NB4 (cell line): ENCODE measurements around the gene CEP68.
A peak's percentile ranks its signal among the peaks of the same experiment; 100 is the strongest.
"Not testable (repeated sequence)": the region's sequence is repeated elsewhere in the genome, so short reads cannot be mapped to it uniquely, and the experiment has no call there.

Experiments
- DNase-seq: peaks from one replicate; pipeline ENCODE4 v3.0.0; 2010; ENCODE audit warnings: low read depth
- H3K4me3 ChIP-seq: one replicate; pipeline ENCODE4 v1.5.1; 2011; ENCODE audit warnings: mild to moderate bottlenecking, low read depth, low read length, moderate library complexity
- MYC ChIP-seq: IDR thresholded peaks from 2 replicates; pipeline ENCODE4 v1.6.1; 2011; ENCODE audit warnings: low read depth, low read length
- POLR2A ChIP-seq: IDR thresholded peaks from 2 replicates; pipeline ENCODE4 v1.6.1; 2011; ENCODE audit warnings: mild to moderate bottlenecking; ENCODE audit not compliant: insufficient read length; ENCODE audit errors: extremely low read depth
- TF ChIP-seq, protein P1 (sequence below): IDR thresholded peaks from 2 replicates; pipeline ENCODE4 v1.6.1; 2011; ENCODE audit warnings: low read depth, low read length
- TF ChIP-seq, protein P2 (sequence below): IDR thresholded peaks from one replicate; pipeline ENCODE4 v1.5.1; 2012; ENCODE audit warnings: low read depth, low read length

Gene CEP68

DNA sequence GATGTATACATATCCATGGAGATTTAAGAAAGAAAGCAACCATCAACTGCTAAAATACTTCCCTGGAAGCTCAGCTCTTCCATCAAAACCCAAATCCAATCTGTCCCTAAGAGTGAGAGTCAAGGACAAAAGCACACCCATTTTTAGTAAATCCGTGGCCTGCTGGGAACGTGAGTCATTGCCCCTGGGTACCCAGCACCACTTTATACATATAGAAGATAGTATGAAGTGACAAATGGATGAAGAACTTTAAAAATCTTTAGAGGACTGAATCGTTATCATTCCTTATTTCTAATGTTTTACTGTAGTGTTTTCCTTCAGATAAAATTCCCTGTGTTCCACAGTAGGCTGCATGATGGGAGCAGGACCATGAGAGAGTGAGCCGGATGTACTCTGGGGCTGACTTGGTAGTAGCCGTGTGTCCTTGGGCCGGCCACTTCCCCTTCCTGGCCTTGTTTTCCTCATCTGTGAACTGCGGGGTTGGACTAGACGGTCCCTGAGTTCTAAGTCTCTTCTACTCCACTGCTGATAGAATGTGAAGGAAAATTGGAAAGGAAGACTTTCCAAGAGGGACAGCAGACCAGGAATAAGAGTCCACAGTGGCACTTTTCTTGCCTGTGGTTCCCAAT lies 28.5 kb upstream of the CEP68 start:
- TF ChIP-seq, protein P1, sequence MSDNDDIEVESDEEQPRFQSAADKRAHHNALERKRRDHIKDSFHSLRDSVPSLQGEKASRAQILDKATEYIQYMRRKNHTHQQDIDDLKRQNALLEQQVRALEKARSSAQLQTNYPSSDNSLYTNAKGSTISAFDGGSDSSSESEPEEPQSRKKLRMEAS: no peak
- TF ChIP-seq, protein P2, sequence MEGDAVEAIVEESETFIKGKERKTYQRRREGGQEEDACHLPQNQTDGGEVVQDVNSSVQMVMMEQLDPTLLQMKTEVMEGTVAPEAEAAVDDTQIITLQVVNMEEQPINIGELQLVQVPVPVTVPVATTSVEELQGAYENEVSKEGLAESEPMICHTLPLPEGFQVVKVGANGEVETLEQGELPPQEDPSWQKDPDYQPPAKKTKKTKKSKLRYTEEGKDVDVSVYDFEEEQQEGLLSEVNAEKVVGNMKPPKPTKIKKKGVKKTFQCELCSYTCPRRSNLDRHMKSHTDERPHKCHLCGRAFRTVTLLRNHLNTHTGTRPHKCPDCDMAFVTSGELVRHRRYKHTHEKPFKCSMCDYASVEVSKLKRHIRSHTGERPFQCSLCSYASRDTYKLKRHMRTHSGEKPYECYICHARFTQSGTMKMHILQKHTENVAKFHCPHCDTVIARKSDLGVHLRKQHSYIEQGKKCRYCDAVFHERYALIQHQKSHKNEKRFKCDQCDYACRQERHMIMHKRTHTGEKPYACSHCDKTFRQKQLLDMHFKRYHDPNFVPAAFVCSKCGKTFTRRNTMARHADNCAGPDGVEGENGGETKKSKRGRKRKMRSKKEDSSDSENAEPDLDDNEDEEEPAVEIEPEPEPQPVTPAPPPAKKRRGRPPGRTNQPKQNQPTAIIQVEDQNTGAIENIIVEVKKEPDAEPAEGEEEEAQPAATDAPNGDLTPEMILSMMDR: no peak
- TF ChIP-seq MYC (no peak), POLR2A (no peak)

DNA sequence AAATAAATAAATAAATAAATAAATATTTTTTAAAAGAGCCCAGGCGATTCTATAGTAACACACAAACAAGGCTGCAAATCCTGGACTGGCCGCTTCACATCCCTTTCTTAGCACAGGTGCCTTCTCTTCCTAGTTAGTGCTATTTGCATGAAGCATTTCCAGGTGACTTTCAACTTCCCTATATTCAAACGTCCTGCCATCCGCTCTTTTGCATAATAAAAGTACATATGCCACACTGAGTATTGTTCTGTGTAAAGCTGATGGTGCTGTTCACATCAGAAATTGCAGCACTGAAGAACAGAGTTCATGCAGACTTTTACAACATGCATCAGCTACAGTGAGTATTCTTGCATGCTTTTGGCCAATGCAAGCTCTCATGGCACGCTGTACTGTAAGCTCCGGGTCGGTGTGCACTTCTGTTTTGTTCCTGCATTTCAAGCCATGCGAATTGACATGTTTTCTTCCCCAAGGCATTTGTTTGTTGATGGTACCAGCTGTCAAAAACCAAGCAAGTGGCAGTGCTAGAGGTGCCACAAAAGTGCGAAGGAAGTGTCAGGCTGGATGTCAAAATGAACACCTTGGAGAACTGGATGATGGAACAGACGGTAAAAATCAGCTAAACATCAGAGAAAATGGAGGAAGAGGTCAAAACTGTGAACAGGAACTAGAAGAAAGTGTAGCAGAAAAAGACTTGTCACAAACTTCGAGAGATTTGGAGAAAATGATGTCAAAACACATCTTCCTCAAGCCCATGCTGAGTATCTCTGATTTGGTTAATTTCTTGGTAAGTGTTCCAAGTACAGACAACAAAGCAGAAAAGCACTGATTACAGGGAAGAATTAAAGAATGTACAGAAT lies 25.5 kb upstream of the CEP68 start:
- H3K4me3 ChIP-seq: no peak overlapping the region
- TF ChIP-seq MYC: no peak
- TF ChIP-seq, protein P1: no peak
- no peak for TF ChIP-seq POLR2A
- TF ChIP-seq, protein P2: no peak
- no peak for DNase-seq

More for the DNA sequence above, 28.5 kb upstream of the CEP68 start:
- no peak overlapping the region for H3K4me3 ChIP-seq
- DNase-seq: no peak

DNA sequence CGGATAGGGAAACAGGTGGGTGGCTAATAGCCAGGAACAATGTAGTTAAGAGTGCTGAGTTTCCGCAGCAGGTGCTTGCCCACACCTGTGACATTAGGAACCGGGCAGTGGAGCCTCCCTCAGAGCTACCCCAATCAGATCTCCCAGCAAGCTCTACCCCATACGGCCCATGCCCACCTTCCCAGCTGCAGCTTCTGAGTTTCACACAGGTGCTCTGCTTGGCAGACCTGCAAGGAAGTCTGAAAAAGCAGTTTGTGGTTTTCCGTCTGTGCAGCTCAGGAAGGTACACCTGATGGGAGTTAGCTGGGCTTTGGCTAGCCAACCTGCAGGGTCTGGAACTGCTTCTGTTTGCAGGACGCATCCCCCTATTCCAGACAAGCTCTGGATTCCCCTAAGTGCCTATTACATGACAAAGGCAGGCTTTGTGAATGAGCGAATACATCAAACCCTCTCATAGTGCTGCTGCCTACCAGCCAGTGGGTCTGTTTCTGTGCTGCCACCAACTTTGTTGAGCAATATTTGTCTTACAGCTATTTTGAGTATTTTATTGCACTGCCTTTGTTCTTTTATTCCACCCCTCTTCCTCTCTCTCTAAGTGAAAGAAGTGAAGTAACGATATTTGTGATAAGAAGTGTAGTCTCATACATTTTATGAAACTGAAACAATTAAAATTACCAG lies 24.7 kb upstream of the CEP68 start:
- TF ChIP-seq POLR2A (no peak), MYC (no peak)
- TF ChIP-seq, protein P2: no peak
- TF ChIP-seq, protein P1: no peak
- H3K4me3 ChIP-seq: peak overlapping the region; percentile 23
- DNase-seq: peak; percentile 88

DNA sequence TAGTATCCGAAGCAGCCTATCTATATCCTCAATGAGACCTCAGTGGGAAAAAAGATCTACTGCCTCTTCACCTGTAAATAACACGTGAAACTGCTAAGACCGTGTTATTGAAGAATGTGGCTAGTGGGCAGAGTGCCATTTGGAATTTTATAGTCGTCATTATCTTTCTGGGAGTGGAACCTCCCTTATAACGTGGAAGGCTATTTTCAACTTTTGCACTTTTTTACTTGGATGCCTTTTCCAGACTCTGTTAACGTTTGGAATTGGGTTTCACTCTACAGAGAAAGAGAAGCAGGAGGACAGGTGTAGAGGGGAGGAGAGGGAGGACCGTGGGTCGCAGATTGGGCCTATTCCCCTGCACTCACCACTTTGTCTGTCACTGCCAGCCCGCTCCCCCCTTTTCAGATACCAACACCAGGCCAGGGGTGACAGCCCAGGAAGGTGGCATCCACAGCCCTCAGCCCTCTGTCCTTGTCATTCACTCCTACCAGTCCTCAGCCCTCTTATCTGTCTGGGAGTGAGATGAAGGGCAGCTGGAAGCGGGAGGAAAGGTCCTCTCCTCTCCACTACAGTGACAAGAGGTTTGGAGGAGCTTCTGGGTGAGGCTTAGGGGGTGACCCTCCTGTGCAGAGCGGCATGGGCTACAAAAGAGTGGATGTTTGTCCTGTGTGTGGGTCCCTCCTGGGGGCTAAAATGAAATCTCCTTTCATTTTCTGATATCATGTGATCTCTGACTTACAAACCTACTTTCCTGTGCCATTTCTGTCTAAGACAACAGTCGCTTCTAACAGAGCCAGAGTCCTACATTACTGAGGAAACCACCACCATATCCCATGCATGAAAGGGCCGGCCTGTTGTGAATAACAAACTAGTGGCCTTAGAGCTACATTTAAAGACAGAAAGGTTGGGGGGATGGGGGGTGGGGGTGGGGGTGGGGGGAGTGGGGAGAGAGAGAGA lies 23.9 kb upstream of the CEP68 start:
- TF ChIP-seq POLR2A (no peak), MYC (no peak)
- TF ChIP-seq, protein P1: no peak
- TF ChIP-seq, protein P2: no peak
- H3K4me3 ChIP-seq: peak overlapping the region; percentile 23
- no peak for DNase-seq

DNA sequence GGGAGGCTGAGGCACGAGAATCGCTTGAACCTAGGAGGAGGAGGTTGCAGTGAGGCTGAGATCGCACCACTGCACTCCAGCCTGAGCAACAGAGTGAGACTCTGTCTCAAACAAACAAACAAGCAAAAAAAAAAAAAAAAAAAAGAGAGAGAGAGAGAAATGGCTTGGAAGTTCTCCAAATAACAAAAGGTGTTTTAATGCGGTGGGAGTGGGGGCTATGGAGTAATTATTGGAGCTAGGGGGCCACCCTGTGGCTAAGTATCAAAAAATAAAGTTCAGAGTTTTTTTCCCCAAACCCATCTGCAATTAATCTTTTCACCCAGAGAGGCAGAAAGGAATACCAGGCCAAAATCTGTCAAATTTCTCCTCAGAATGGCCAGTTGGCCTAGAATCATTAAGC lies 23.0 kb upstream of the CEP68 start:
- TF ChIP-seq MYC: no peak
- TF ChIP-seq, protein P2: peak; percentile 24
- H3K4me3 ChIP-seq: no peak overlapping the region
- DNase-seq: peak; percentile 83

DNA sequence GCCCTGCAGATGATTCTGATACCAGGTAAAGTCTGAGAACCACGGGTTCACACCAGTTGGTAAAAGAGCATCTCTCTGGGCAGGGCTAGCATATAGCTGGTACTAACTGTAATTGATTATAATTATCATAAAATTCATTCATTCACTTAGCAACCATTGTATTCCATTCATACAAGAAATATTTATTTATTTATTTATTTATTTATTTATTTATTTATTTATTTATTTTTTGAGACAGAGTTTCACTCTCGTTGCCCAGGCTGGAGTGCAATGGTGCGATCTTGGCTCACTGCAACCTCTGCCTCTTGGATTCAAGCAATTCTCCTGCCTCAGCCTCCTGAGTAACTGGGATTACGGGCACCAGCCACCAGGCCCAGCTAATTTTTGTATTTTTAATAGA lies 22.5 kb upstream of the CEP68 start:
- H3K4me3 ChIP-seq, DNase-seq: not testable (repeated sequence)
